SHP77 (cell line): ENCODE measurements around the gene PUM2.
"Not testable (repeated sequence)": the region's sequence is repeated elsewhere in the genome, so short reads cannot be mapped to it uniquely, and the experiment has no call there.

ENCODE experiments used
- DNase-seq, 2 experiments: peaks; one replicate each; lab custom pipeline; 2025; lab: John Stamatoyannopoulos, UW

The PUM2 gene

DNA sequence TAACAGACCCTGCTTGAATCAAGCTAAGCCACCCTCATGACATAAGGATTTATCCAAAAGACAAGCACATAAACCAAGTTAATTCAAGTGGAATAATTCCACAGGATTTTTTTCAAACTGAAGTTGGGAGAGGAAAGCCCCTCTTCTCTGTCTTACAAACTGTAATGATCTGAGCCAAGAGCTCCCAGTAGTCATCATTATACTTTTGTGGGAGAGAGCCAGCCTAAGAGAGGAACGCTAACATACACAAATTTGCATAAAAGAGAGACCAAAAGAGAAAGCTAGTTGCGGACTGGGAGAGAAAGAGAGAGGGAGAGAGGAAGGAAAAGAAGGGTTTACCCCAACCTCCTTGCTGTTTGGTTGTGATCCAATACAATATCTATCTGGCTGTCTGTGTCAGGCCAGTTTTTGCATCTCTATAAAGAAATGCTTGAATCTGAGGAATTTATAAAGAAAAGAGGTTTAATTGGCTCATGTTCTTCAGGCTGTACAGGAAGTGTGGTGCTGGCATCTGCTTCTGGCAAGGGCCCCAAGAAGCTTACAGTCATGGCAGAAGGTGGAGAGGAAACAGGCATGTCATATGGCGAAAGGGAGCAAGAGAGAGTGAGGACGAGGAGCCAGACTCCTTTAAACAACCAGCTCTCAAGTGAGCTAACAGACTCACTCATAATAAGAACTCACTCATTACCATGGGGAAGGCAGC, 20.8 kb upstream of the PUM2 start:
- DNase-seq: no peak

DNA sequence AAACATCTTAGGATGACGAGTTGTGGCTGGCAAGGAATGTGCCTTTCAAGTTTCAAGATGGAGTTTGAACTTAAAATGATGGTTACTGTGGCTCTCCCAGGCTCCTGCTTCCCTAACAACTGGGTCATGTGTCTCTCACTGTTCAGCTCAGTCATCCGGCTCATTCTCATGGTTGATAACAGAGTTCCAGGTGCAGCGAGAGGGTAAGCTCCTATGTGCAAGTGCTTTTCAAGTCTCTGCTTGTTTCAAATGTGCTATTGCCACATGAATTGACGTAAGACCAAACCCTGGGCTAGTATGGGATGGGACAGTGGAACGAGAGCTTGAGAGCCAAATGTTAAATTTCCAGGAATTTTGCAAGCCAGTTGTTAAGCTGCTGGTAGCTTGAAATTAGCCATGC, 19.5 kb upstream of the PUM2 start:
- DNase-seq: peak in 1 of 2 experiments; percentile 22

GRCh38 chr2:20369366-20369765, 18.7 kb upstream of the PUM2 start:
- DNase-seq: no peak

- no peak for DNase-seq
These were observed 18.1 kb upstream of the PUM2 start for GRCh38 chr2:20368706-20369105.

GRCh38 chr2:20367929-20368328, 17.3 kb upstream of the PUM2 start:
- not testable (repeated sequence) for DNase-seq

DNA sequence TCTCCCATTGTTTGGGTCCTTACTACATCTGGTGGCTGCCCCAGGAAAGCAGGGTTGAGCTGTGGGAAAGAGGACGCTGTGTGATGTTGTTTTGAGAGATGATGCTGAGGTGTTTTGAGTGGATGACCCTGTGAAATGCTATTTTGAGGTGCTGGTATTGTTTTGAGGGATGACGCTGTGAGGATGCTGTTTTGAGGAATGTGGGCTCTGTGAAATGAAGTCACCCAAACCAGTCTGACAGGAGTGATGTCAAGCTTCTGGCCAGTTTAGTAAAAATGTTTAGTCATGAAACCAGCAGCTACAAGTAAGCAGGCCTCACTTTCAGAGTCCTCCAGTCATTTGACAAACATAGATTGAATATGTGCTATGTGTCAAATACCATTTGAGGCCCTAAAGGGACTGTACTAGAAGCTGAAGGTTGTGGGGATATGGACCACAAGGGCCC, 16.1 kb upstream of the PUM2 start:
- no peak for DNase-seq

DNA sequence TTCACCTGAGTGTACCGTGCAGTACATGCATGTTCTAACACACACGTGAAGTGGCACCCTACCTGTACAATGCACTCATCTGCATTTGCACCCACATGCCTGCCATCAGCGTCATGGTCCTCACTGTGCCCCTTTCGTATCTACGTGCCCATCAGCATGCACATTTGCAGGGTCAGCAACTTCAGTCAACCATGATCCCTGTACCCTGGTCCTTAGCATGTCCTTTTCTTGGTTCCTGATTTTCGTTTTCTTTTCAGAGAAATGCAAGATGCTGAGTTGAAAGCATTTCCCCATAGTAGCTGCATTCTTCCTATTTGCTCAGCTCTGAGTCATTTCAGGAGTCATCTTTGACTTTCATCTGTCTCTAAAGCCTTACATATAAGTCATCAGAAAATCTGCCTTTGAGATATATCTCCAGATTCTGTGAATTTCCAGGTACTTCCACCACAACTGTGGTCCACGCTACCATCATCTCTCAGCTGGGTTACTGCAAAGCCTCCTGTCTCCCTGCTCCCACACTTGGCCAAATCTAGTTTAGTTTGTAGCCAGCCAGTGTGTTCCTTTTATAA, 14.7 kb upstream of the PUM2 start:
- no peak for DNase-seq

- no peak for DNase-seq
These were observed 12.9 kb upstream of the PUM2 start for GRCh38 chr2:20363578-20363977.

DNA sequence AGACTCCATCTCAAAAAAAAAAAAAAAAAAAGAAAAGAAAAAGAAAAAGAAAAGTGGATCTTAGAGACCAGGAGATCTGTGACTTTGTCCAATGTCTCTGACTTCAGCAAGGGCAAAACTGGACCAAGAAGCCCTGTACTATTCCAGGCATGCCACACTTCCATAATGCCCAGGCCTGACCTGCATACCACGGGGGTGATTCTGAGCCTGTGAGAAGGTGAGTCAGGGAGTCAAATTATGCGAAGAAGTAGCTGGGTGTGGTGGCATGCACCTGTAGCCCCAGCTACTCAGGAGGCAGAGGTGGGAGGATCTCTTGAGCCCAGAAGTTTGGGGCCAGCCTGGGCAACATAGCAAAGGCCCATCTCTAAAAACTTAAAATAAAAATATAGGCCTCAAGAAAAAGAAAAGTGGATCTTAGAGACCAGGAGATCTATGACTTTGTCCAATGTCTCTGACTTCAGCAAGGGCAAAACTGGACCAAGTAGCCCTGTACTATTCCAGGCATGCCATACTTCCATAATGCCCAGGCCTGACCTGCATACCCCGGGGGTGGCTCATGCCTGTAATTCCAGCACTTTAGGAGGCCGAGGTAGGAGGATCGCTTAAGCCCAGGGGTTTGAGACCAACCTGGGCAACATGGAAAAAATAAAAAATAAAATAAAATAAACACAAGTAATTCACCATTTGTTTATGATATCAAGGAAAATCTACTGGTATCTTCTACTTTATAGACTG, 12.2 kb upstream of the PUM2 start:
- DNase-seq: no peak

GRCh38 chr2:20361893-20362292, 11.2 kb upstream of the PUM2 start:
- no peak for DNase-seq

GRCh38 chr2:20359096-20359495, 8.5 kb upstream of the PUM2 start:
- DNase-seq: no peak

GRCh38 chr2:20357638-20358389, 7.2 kb upstream of the PUM2 start:
- DNase-seq: no peak

GRCh38 chr2:20356042-20356441, 5.4 kb upstream of the PUM2 start:
- DNase-seq: peak in 1 of 2 experiments; percentile 13

- DNase-seq: no peak
These were observed 4.5 kb upstream of the PUM2 start for GRCh38 chr2:20355131-20355530.

DNA sequence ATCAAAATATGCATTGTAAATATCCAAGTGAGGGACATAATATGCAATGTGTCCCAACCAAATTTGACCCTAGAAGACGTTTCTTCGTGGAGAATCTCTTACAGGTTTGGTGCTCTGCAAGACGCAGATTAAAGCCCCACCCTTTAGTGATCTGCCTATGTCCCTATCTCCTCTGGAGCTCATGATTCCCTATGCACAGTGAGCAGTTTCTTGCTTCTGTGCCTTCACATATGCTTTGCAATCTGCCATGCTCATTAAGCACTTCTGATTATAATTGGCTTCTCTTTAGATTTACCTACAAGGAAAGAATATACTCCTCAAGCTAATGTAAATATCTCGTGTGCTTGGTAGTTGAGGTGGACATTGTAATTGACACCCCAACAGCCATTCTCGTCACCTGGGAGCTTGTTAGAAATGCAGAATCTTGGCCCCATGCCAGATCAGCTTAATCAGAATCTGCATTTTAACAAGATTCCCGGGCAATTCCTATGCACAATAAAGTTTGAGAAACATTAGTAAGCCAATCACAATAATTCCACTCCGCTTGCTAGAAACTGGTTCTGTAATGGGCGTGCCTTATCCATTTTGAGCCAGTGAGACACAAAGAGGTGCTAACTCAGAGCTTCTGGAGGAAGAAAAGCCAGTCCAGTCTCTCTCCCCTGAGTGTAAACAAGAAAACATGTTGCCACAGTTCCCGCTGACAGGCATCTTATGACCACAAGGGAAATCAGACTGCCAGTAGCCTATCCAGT, 2.8 kb upstream of the PUM2 start:
- DNase-seq: peak in 1 of 2 experiments; percentile 56

- DNase-seq: peak in 1 of 2 experiments; percentile 41
These were observed 2.1 kb upstream of the PUM2 start for GRCh38 chr2:20352581-20353216.

DNA sequence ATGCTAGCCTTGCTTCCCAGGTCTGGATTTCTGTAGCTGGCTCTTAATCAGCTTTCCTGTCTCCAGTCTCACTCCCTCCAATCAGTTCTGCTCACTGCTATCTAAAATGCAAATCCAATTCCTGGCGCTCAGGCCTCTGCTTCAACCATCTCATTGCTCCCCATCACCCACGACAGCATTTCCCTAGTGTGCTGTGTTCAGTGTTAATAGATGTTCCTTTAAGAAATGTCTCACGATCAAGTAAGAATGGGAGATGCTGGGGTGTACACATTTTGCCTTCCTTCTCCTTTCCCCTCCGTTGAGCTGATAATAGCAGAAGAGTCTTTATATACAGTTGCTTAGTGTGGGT, 1.6 kb upstream of the PUM2 start:
- DNase-seq: peak in 1 of 2 experiments; percentile 23

GRCh38 chr2:20351555-20352229, 1.0 kb upstream of the PUM2 start:
- DNase-seq: peak; percentile 28 to 52

DNA sequence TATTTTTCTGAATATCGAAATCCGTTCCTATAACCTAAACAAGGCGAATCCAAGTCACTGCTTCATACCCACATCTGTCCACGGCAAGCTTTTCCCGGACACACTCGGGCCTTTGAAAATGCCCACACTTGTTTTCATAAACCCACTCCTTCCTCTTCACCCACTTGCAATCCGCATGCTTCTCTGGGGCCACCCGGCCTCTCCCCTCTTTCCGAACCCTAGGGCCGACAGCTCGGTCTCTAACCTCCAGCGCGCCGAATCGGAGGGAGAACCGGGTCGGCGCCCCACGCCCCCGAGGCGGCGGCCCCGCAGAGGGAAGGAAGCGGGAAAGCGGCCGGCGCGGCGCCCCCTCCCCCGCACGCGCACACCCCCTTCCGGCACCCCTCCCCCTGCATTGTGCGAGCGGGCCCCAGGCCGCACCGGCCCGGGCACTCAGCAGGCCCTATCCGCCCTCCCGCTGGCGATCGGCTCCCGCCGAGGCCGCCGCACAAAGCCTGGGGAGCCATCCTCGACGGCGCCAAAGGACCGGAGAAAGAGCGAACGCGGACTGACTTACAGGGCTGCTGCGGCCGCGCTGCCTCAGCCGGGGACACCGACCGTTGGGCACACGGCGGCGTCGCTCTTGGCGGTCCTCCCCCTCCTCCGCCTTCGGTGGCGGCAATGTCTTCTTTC, 467 bp downstream of the PUM2 start:
- peak; percentile 23 to 38 for DNase-seq

GRCh38 chr2:20349513-20349921, 1.1 kb downstream of the PUM2 start:
- no peak for DNase-seq
